GM23248 (cell line): ENCODE results near the gene SLC35G2.

Experiments used
- EZH2 ChIP-seq: fragments of 200-600 bp; sonication (generic); IDR thresholded peaks from 2 replicates; pipeline ENCODE4 v1.6.1; 2018; ENCODE audit warnings: antibody characterized with exemption, mild to moderate bottlenecking; ENCODE audit not compliant: insufficient read depth, poor library complexity, severe bottlenecking
- EZH2phosphoT487 ChIP-seq: fragments of 200-600 bp; sonication (generic); IDR thresholded peaks from 2 replicates; pipeline ENCODE4 v1.6.1; 2018; ENCODE audit warnings: antibody characterized with exemption, moderate library complexity, mild to moderate bottlenecking, low read depth; ENCODE audit not compliant: insufficient read depth

DNA sequence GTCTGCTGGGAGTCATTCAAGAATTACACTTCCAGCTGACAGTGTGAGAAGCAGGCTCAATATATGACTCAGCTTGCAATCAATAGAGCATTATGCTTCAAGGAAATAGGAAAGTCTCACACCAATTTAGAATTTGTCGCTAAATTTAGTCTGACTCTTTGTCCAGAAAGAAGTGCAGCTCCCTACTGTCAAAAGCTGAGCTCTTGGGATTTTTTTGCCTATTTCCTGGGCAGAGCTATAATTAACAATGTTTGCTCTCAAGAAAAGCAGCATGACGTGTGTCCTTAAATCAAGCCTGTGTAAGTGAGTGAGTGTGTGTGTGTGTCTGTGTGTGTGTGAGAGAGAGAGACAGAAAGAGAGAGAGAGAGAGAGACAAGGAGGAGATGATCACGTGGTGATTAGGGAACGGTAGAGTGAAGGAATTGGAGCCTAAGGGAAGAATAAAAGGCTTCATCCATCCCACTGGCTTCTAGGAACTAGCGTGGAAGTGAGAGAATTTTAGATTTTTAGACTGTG lies 16.4 kb upstream of the SLC35G2 start:
- TF ChIP-seq EZH2 = no peak
- TF ChIP-seq EZH2phosphoT487 = no peak
